Measurements from ENCODE around the gene SLC25A41.
"Not testable (repeated sequence)": the region's sequence is repeated elsewhere in the genome, so short reads cannot be mapped to it uniquely, and the experiment has no call there.

SLC25A41 gene

DNA sequence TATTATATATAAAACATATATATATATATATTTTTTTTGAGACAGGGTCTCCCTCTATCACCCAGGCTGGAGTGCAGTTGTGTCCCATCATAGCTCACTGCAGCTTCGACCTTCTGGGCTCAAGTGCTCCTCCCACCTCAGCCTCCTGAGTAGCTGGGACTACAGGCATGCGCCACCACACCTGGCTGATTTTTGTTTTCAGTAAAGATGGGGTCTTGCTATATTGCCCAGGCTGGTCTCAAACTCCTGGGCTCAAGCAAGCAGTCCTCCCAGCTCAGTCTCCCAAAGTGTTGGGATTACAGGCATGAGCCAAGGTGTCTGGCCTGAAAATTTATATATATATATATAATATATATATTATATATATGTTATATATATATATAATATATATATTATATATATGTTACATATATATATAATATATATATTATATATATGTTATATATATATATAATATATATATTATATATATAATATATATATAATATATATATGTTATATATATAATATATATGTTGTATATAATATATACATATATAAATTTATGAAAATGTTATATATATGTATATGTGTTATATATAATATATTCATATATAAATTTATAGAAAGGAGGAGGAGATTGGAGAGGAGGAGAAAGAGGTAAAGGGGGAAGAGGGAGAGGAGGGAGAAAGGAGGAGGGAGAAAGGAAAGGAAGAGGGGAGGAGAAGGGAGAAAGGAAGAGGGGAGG is 4.7 kb downstream of the SLC25A41 start:
- DNase-seq, ATAC-seq: not testable (repeated sequence)

DNA sequence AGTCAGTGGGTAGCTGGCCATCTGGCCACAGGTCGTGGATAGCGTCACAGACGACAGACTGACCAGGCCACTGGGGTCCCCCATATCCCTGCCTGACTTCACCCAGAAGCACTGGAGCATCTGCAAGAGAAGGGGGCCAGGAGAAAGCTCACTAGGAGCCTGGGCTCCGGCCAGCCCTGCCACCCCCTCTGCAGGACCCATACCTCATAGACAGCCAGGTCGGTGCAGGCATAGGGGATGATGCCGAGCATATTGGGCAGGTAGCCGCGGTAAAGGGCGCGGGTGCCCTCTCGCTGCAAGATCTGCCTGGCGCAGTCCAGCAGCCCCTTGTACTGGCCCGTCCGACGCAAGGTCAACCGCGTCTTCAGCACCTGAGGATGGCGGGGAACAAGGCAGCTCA is 6.4 kb downstream of the SLC25A41 start:
- no peak for ATAC-seq
- DNase-seq, result no peak

DNA sequence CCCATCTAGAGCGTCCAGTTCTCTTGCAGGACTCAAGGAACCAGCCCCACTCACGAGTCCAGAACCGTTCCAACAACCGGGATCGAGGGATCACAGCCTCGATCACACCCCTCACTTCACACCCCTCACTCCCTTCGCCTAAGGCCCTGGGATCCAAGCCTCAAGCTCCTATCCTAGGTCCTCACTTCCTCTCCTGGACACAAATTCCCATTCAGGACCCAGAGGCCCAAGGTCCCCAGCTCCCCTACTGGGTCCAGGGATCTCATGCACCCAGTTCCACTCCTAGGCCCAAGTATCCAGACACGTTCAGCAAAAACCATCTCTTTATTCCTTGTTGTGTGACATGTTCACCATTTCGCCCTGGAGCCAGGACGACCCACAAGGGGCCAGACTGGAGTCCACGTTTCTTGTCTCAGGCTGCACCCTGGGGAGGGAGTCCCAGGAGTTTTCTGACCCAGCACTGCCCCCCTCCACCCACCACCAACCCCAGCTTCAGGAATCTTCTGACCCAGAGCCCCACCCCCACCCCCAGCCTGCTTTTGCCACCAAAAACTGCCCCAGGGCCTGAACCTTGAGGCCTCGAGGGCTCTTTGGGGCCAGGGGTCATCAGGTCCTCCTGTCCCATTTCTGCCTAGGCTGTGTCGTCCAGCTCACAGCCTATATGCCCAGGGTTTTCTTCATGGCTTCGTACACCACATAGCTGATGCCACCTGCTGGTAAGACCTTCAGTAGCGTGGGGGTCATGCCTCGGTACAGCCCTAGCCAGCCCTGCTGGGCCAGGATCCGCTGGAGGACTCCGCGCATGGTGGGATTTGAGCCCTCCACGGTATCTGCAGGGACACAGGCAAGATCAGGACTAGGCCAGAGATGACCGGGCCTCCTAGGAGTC is 7.6 kb downstream of the SLC25A41 start:
- DNase-seq, result no peak
- ATAC-seq, result no peak

DNA sequence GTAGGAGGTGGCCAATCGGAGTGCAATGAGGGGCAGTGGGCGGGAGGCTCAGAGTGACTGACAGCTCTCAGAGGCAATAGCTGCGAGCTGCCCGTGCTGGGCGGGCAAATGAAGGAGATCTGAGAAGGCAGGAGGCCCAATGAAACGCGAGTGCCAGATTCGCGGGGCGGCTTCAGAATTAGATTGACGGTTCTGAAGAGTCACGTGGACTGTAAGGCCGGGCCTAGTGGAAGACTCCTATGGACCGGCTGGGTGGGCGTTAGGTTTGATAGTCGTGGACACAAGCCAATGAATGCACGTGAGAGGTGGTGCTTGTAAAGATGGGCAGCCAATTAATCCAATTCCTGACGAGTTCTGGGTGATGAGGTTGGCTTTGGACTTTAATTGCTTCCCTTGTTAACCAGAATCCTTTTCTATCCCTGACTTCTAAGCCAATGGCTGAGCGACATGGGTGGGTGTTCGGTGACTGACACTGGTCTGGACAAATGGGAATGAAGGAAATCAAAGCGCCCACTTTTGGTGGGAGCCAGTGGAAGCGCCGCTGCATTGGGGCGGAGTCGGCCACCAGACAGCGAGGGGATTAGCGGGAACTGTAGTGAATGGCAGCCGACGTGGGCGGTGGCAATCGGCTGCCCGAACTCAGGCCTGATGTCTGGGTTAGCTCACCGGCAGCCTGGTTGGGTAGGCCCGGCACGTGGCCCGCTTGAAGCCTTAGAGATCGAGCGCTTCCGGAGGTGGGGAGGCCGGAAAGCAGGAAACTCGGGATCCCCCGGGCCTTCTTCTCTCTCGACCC is 8.4 kb downstream of the SLC25A41 start:
- ATAC-seq (peak; percentile 92), DNase-seq (peak; percentile 98)

DNA sequence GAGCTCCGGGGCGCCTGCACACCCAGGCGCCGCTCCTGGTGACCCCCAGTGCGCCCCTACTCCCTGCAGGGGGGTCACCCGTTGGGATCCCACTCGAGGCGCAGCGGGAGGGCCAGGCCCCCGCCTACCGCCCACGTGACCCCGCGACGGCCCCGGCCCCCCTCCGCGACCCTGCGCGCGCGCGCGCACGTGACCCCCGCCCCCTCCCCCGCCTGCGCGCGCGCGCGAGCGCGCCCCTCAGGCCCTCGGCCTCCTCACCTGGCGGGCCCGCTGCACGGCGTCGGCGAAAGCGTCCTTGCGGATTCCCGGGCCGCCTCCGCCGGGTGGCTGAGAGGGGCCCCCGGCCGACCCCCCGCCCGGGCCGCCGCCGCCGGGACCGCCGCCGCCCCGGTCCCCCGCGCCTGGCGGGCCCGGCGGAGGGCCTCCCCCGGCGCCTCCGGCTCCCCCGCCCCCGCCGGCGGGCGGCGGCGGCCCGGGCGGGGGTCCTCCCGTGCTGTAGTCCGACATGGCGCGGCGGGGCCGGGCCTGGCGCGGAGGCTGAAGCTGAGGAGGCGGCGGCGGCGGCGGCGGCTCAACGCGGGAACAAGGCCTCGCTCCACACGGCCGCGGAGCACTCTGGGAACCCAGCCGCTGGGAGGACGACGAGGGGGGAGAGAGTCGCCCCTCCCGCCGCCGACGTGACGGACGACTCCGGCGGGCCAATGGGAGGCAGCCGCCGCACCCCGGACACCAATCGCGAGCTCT is 9.2 kb downstream of the SLC25A41 start, which contains the start of gene KHSRP:
Gene KHSRP, minus strand, starts transcription at position 617 of the 744 bp plus-strand sequence. Its CDS starts 110 bp downstream, at position 507.
- ATAC-seq, result no peak
- DNase-seq, result peak; percentile 49

DNA sequence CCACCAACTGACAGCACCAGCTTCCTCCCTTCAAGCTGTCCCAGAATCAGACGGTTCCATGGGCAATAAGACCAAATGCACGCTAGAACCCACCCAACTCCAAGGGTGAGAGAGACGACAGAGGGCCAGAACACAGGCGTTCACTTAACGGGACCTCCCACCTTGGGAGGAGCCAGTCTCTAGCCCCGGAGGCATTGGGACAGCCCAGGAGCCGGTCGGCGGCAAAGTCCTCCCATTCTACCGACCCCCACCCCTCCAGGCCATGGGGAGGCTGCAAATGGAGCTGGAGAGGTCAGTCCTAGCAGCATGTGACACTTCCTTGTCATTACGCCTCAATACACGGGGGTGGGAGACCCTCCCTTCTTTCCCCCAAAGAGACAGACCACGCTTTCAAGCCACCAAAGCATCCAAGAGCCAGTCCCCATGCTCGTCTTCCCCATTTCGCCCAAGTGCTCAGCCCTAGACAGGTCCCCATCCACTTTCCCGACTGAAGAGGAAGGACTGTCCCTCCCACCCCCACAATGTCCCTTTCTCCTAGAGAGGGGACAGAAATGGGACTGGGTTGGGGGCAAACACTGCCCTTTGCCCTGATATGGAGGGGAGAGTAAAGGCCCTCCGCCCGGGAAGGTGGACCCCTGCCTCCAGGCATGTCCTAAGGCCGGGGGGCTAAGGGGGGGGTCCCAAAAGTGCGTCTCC is 9.9 kb downstream of the SLC25A41 start:
- DNase-seq, result peak; percentile 55
- ATAC-seq, result no peak

DNA sequence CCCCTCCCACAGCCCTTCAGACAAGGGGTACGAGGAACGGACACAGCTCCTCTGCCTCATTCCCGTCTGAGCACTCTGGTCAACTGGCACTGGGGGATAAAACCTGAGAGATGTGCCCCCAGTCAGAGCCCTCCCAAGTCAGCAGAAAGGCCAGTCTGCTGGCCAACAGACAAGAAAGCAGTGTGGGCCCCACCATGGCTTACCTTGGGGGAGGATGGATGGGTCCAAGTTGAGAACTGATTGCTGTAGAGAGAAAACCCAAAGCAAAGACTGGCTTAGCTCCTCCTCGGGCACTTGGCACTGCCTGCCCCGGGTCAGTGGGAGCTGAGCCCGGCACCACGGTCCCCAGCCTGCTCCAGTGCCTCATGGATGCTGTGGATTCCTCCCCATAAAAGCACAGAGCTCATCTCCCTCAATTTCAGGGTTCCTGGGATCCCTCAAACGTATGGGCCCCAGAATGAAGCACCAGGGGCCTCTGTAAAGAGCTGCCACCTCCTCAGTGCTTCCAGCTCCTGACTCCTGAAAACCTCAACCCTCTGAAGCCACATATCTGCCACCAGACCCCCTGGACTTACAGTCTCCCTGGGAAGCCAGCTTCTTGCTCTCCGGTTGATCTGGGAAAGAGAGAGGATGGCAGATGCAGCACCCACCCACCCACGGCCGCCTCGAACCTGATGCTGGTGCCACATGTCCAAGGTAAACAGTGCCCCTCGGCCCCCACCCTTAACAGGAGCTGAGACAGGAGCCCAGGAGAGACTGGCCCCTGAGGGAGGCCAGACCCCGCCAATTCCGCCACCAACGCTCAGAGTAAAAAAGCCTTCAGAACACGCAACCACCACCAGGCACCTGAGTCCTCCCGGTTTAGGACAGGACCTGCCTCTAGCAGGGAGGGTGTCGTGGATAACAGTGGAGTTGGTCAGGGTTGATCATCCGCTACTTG is 12.2 kb downstream of the SLC25A41 start:
- ATAC-seq, result no peak
- no peak for DNase-seq

DNA sequence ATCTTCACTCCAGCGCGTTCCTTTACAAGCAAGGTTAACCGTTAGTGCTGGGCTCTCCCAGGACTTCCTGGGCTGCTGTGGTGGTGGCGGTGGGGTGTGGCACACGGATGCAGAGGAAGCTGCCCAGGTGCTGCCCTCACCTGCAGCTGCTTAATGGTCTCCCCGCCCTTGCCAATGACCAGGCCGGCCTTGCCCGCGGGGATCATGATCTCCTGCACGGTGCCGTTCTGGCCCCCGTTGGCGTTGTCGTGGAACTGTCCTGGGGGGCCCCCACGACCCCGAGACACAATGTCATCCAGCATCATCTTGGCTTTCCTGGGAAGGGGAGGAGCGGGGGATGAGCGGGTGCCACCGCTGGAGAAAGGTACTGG is 15.0 kb downstream of the SLC25A41 start:
- ATAC-seq (no peak), DNase-seq (no peak)

DNA sequence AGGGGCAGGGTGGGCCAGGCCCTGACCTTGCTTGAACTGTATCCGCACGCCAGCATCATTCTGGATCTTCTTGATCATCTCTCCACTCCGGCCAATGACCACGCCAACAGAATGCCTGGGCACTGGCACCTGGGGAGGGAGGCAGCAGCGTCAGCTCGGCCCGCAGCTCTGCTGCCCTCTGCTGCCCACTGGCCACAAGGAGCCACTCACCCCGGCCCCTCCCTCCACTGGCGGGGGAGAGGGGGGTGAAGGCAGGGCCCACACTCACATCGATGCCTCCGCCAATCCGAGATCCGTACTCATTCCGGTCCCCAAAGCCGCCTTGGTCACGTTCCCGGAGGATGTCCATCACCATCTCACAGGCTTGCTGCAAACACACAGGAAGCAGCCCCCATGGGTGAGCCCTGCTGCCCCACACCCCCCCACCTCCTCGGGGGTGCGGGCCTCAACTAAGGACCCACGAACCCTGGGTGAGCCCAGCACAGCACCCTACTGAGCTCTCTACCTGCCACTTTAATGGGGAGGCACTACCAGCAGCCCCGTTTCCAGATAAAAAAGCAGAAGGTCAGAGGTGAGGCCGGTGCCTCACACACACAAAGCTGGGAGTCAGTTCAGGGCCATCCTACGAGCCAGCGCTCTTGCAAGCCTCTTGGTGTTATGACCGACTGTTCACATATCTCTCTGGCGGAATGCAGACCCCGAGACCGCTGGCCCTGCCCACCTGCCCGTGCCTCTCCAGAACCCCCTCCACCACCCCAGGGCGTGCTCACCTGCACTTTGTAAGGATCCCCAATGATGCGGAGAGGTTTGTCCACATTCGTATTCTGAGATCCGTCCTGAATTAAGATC is 15.6 kb downstream of the SLC25A41 start:
- DNase-seq (no peak), ATAC-seq (no peak)

DNA sequence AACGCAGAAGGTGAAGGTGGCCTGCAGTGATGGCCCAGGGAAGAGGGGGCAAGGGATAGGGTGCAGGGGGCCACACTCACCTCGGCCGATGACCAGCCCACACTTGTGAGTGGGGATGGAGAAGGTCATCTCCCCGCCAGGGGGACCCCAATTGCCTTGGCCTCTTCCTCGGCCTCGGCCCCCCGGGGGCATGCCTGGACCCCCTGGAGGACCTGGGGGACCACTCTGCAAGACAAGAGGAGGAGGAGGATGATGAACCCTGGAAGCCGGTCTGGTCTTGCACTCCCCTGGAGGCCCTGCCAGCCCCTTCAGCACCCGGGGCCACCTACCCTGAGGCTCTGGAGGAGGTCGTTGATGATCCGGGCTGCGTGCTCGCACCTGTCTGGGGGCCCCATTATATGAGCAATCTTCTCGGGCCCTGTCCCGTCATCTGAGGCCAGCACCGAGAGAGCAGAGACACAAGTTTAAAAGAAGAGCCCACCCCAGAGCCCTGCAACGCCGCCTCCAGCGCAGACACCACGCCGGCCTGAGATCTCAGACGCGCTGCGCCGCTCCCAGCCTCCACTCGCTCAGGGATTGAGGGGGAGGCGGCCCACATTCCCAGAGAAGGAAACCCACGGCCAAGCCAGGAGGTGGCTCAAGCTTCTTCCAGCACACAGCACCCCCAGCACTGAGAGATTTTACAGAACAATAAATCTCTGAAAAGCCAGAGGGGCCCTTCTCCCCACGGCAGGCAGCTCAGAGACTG is 16.7 kb downstream of the SLC25A41 start:
- DNase-seq (no peak), ATAC-seq (no peak)

DNA sequence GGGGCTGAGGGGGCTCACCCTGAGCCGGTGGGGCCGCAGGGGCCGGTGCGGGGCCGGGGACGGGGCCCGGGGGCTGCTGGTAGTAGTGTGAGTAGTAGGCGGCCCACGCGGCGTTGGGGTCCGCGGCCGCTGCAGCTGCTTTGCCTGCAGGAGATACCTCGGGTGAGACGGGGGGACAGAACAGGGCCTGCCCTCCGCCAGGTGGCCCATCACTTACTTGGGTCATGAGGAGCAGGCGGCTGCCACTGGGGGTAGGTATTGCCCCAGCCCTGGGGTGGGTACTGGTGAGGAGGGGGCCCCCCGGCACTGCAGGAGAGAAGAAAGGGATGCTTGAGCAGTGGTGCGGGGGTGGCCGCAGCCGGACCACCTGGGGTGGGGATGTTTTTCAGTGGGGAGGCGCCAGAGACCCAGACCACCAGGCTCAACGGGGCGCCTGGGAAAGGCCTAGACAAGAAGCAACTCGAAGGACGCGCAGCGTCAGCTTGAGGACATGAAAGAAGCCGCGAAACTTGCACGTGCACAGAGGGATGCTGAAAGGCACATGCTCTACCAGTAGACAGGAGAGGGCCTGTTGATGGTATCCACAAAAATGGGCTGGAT is 17.9 kb downstream of the SLC25A41 start:
- ATAC-seq (no peak), DNase-seq (no peak)

DNA sequence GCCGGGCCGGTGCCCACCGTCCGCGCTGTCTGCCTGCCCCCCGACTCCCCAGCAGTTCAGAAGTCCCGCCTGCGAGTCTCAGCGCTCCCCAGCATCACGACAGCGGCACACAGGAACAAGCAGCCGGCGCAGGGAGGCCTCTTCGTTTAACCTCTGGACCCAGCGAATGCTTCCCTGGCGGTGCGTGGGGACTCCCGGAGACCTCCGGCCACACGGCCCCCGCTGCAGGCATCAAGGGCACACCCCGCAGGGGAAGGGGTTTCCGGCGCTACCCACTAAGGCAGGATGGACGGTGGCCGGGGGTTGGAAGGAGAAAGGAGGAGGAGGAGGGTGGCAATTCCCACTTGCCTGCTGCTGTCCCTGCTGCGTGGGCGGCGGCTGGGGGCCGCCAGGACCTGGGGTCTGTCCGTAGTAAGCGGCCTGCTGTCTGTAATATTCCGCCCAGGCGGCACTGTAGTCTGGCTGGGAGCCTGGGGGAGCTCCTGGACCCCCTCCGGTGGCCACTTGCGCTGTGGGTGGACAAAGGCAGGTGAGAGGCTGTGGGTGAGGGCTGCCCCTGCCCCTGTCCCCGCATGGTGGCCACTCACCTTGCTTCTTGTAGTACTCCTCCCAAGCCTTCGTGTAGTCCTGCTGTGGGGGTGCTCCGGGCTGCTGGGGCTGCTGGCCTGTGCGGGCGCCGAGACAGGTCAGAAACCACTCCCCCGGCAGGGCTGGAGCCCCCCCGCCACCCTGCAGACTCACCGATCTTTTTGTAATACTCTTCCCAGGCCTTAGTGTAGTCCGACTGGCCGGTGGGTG is 18.6 kb downstream of the SLC25A41 start:
- no peak for ATAC-seq

DNA sequence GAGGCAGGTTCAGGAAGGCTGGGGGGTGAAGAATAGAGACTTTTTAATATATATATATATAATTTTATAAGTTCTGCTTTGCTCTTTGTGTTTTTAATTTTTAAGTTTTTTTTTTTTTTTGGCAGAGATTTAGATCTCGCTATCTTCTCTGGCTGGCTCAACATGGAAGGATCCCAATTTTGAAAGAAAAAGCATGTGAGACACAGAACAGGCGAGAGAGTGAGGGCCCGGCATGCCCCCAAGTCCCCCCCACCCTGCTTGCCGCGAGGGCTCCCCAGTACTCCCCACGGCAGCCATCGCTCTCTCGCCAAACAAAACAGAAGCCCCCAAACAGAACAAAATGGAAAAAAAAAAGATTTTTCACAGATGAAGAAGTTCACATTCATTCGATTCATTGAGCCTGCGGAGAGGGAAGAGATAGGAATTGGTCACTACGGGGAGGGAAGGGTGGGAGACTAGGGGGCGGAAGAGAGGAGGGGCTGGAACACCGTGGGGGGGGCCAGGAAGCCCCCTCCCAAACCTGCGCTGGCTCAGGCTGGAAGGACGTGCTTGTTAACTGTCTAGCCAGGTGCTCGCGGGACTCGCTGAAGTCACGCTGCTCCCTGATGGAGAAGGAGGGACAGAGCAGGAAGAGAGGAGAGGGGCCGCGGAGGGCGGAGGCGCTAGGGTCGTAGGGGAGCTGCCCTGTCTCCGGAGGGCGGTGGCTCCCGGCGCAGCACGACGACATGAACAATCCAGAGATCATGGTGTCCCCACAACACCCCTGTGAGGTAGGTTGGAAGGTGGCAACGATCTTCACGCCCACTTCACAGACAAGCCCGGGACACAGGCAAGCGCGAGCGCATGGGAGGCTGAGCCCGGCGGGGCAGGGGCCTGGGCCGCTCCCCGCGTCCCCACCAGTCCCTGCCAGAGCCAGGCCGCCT is 19.6 kb downstream of the SLC25A41 start:
- ATAC-seq, result no peak
- no peak for DNase-seq

More for the DNA sequence above, 18.6 kb downstream of the SLC25A41 start:
- DNase-seq, result no peak

DNA sequence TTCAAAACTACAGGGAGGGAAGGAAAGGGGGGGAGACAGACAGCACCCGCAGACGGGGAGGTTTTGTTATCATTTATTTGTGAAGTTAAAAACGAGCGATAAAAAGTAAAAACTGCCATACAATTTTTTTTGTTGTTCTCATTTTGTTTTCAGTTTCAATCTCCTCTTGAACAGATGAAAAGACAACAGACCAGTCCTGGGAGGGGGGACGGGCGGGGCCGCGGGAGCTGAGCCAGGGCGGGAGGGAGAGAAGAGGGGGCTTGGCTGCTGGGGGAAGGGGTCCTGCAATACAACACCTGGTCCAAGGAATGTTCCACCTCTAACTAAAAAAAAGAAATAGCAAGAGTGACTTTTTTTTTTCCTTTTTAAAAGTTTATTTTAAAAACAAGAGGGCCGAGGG is 20.3 kb downstream of the SLC25A41 start:
- no peak for DNase-seq
- no peak for ATAC-seq

DNA sequence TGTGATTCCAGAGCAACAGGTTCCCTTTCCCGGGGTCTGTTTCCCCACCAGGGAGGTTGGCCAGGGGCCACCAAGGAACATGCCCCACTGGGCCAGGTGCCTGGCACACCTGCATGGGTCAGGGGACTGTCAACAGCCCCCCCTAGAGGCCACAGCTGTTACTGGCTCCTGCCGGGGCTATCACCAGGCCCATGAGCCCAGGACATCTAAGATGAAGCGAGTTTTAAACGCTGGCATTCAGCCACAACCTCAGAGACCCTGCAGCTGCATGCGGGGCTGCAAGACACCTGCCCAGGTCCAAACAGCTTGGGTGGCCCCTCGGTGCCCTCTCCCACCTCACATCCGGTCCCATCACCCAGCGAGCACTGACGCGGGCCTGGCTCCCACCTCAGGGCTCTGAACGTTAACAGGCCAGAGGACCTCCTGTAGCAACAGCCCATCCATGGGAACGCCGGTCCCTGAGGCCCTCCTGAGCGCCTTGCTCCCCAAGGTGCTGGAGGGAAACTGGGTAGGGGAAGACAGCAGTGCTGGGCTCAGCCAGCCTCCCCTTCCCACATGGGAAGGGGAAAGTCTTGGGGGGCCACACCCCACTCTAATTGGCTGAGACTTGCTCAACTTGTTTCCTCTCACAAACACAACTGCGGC is 21.0 kb downstream of the SLC25A41 start:
- ATAC-seq (peak; percentile 65), DNase-seq (peak; percentile 66)

Measured in stimulated activated naive CD8-positive, alpha-beta T cell treated with anti-CD3 and anti-CD28 coated beads, Interleukin-15, Interleukin-2, amounts not matched to agents 100 U/mL and 50 U/mL, for 24 hours (primary cell).